Right ventricle myocardium superior (tissue), 1 donor: ENCODE results near the gene DOLPP1. TPM values are rescaled to one million over a fixed set of nuclear protein-coding genes. Genes with fewer than 3 reads are reported as not detected.
"Not testable (repeated sequence)": the region's sequence is repeated elsewhere in the genome, so short reads cannot be mapped to it uniquely, and the experiment has no call there.

ENCODE experiments used
- ATAC-seq: fragments of 200-7000 bp; cut with Tn5 transposase; one replicate; pipeline ENCODE4 v1.9.1; 2020; ENCODE audit warnings: mild to moderate bottlenecking; ENCODE audit not compliant: poor library complexity
- DNase-seq: peaks from one replicate; pipeline ENCODE4 v3.0.0-alpha.2; 2020
- intact Hi-C: fragments of 100-400 bp; cut with DNase I; formaldehyde crosslinking; loops from one replicate; pipeline ENCODE4 v1.11.2; 2022
- total RNA-seq: library from RNA; stranded (reverse); fragmentation: NEBNext Ultra II Directional; extraction: Animal tissue kit (Norgen Biotek cat#: 25700); gene quantifications from one replicate; pipeline ENCODE4 v1.2.1, GENCODE V29; 2021
- donor health status: DM: no; HTN: yes; CAD: no; lungs with severe emphysema.

Gene DOLPP1
- total RNA-seq, 1 donor from 2014 or later: 4.4 TPM

DNA sequence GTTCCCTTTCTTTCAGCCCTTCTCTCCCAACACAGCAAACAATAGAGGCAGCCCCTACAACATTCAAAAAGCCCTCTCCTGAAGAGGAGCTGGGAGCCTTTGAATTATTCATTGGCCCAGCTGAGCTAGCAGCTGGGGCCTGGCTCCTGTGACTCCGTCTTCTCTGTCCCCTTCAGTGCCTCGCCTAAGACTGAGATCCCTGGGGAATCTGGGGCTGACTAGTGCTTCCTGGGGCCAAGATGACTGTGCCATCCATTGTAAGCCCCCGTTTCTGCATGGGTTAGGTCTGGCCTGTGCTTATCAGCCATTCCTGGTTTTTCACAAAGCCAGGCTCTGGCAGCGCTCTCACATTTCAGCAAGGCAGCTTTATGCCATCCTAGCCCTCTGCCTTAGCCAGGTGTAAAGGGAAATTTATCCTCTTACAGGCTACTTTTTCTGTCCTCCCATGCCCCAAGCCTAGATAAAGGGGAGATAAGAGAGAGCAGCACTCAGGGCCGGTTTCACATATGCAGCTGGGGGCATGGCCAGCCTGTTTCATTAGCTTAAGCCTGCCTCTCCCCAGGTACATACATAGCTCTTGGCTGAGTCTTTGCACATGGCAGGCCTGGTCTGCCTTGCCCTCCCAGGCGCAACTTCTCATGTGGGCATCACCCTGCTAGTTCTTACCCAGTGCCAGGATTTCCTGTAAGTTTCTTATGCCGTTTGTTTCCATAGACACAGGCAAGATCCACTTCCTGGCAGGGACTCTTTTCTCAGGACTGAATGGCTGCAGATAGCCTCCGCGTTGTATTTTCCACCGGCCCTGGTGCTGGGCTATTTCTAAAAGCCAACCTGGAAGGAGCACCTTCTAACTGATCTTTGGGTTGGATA lies 46.1 kb downstream of the DOLPP1 start:
- intact Hi-C loops: loop anchor here (10.0 kb wide), 1 partner anchor 928 kb away; the partner anchor contains the start of gene GPR107
- ATAC-seq: no peak
- DNase-seq: no peak

DNA sequence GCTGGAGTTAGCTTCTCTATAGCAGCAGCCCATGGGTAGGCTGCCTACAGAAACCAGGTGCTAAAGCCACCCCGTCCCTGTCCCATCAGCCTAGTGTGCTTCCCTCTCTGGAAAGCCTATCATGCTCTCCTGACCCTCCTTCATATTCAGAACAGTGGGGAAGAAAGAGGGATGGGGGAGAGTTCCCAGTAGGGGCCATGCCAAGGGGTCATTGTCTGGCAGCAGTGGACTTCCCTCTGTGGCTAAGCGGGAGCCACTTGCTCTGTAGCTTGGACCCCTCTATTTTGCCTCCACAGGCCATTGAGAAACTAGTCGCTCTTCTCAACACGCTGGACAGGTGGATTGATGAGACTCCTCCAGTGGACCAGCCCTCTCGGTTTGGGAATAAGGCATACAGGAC lies 47.8 kb downstream of the DOLPP1 start:
- DNase-seq (no peak), ATAC-seq (no peak)
- intact Hi-C loops: loop anchor here (10.0 kb wide), 1 partner anchor 926 kb away; the partner anchor contains the start of gene GPR107

DNA sequence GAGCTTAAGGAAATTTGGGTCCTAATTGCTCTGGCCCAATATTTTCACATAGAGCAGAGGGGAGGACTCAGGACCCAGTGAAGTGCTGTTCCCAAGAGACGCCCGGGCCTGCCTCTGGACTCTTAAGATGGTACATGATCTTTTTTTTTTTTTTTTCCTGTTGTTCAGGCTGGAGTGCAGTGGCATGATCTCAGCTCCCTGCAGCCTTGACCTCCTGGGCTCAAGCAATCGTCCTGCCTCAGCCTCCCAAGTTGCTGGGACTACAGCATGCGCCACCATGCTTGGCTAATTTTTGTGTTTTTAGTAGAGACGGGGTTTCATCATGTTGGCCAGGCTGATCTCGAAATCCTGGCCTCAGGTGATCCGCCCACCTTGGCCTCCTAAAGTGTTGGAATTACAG lies 49.4 kb downstream of the DOLPP1 start:
- intact Hi-C loops: loop anchor here (5.0 kb wide), 1 partner anchor 657 kb away; no protein-coding TSS in a partner anchor
- not testable (repeated sequence) for ATAC-seq, DNase-seq

DNA sequence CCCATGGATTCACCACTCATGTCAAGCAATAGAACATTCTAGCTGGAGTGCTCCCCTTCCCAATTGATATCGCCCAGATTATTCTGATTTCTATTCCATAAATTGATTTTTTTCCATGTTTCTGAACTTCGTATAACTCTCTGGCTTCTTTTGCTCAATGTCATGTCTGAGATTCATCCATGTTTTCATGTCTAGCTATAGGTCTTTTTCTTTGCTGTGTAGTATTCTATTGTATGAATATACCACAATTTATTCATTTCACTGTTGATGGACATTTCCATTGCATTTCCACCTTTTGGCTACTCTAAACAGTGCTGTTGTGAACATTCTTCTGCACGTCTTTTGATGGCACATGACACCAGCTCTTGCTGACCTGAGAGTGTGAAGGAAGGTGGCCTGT lies 49.9 kb downstream of the DOLPP1 start:
- ATAC-seq: no peak
- intact Hi-C loops: loop anchor here (5.0 kb wide), 1 partner anchor 657 kb away; no protein-coding TSS in a partner anchor

DNA sequence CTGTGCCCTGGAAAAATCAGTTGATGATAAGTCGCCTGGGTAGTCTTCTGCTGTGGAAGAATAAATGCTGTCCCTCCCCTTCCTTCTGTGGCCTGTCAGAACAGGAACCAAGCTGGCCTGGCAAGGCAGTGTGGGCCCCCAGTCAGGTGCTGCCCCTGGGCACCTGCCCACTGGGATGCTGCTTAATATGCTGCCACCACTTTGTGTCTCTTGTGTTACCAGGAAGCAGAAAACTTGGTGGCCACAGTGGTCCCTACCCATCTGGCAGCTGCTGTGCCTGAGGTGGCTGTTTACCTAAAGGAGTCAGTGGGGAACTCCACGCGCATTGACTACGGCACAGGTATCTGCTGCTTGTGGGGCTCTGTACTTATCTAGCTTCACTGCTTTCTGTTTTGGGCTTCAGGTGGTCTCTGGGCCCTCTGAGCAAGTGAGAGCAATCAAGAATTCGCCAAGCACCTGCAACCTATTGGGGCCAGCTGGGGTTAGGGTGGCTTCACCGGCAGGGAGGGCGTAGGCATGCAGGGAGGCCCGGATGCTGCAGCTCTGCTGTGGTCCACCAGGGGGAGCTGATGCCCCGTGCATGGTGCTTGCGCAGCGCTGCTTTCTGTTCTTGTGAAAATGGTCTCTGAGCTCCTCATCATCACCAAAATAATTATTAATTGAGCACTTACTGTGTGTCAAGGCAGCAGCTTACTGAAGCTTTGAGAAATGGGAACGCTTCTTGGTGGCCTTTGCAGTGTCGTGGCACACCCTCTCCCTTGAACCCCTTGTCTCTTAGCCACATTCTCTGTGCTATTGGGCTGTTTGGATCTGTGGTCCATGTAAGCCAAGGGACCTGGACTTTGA lies 50.6 kb downstream of the DOLPP1 start:
- DNase-seq (peak; percentile 88), ATAC-seq (peak; percentile 92)
- intact Hi-C loops: loop anchor here (5.0 kb wide), 1 partner anchor 656 kb away; no protein-coding TSS in a partner anchor

More for the DNA sequence above, 49.9 kb downstream of the DOLPP1 start:
- no peak for DNase-seq

DNA sequence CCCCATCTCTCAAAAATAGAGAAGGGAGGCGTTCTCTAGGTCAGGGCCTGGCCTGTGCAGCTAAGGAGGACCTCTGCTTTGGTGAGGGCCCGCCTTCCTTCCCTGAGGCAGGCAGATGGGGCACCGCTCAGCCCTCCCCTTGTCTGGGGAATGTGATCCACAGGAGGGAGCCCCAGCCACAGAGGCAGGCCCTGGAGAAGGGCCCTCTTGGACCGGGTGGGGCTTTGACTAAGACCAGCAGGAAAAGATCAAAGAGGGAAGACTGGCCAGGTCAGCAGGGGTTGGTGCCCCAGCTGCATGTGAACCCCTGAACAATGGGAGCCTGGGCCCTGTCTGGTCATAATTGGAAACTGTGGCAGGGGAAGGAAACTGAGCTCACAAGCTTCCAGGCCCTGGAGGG lies 52.2 kb downstream of the DOLPP1 start:
- intact Hi-C loops: loop anchor here (5.0 kb wide), 1 partner anchor 654 kb away; no protein-coding TSS in a partner anchor
- DNase-seq: no peak

DNA sequence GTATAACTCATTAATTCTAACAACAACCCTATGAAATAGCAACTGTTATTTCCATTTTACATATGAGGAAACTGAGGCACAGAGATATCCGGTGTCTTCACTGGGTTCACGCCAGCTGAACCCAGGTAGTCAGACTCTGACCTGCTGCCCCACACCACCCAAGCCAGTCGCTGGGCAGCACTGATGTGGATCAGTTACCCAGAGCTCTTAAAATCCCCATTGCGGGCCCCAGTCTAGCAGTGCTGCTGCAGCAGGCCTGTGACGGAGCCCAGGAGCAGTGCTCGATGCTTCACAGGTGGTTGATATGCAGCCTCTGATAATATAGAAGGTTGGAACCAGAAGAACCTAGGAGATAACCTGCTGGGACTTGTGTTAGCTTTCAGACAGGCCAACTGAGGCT lies 54.6 kb downstream of the DOLPP1 start:
- intact Hi-C loops: loop anchor here (5.0 kb wide), 1 partner anchor 602 kb away; no protein-coding TSS in a partner anchor
- no peak for ATAC-seq

More for the DNA sequence above, 52.2 kb downstream of the DOLPP1 start:
- ATAC-seq: no peak

DNA sequence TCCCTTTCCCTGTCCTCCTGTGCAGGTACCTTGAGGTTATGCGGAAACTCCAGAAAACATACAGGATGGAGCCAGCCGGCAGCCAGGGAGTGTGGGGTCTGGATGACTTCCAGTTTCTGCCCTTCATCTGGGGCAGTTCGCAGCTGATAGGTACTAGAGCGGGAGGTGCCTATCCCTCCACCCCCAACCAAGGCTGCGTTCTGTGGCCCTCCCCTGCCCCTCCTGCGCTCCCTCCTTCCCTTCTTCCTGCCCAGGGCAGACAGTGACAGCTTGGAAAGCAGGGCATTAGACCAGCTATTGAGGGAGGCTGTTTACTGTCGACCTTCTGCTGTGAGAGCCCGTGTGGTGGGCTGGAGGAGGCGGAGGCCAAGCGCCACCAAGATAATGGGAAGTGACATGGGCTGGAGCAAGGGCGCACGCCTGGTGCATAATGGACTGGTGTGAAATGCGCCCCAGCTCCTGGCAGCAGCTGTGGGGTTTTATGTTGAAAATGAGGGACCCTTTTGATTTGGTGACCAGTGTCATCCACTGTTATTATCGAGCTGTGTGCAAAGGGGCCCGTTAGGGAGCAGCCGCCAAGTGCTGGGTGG lies 55.6 kb downstream of the DOLPP1 start:
- ATAC-seq: no peak
- intact Hi-C loops: loop anchor here (5.0 kb wide), 1 partner anchor 601 kb away; no protein-coding TSS in a partner anchor

More for the DNA sequence above, 54.6 kb downstream of the DOLPP1 start:
- no peak for DNase-seq

DNA sequence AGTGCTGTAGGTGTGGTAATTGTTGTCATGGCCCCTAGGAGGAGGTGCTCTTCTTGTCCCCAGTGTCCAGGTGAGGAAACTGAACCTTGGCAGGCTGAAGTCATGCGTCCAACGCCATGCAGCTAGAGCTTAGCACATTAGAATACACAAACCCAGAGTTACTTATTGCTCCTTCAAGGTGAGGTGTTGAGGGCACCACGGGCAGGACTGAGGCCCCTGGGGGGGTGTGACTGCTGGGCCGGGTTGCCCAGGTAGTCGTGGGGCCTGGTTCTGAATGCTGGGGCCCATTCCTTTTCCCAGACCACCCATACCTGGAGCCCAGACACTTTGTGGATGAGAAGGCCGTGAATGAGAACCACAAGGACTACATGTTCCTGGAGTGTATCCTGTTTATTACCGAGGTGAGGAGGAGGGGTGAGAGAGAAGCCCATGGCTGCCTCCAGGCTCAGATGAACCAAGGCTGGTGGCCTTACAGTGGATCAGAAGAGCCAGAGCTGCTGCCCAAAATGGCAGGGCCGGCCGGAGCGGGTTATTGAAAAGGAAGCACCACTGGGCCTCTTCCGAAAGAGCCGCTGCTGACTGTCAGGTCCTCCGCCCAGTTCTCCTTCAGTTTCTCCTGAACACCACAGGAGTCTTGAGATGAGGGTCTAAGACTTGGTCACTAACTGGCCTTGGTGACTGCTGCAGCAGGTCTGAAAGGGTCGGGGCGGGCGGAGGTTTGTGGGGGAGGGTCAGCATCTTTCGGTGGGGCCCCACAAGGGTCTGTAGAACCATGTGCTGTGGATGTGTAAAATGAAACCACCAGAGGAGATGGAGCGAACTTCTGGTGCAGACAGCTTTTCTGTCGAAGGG lies 56.6 kb downstream of the DOLPP1 start:
- DNase-seq (no peak), ATAC-seq (no peak)
- intact Hi-C loops: loop anchor here (2.0 to 5.0 kb wide), 2 partner anchors 471 to 600 kb away; no protein-coding TSS in a partner anchor

More for the DNA sequence above, 55.6 kb downstream of the DOLPP1 start:
- DNase-seq: no peak

DNA sequence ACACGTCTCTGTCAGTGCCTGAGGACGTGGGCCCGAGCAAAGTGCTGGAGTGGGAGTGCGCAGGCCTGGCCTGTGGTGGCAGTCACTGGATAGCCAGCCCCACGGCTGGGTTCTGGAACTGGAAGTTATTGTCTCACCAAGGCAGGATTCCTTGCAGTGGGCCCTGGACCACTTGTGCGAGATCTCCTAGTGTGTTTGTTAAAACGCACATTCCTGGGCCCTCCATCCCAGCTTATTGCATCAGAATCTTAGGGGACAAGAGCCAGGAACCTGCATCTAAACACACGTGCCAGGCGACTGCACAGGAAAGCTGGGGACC lies 57.2 kb downstream of the DOLPP1 start:
- DNase-seq (no peak), ATAC-seq (no peak)
- intact Hi-C loops: loop anchor here (2.0 to 5.0 kb wide), 2 partner anchors 471 to 599 kb away; no protein-coding TSS in a partner anchor

DNA sequence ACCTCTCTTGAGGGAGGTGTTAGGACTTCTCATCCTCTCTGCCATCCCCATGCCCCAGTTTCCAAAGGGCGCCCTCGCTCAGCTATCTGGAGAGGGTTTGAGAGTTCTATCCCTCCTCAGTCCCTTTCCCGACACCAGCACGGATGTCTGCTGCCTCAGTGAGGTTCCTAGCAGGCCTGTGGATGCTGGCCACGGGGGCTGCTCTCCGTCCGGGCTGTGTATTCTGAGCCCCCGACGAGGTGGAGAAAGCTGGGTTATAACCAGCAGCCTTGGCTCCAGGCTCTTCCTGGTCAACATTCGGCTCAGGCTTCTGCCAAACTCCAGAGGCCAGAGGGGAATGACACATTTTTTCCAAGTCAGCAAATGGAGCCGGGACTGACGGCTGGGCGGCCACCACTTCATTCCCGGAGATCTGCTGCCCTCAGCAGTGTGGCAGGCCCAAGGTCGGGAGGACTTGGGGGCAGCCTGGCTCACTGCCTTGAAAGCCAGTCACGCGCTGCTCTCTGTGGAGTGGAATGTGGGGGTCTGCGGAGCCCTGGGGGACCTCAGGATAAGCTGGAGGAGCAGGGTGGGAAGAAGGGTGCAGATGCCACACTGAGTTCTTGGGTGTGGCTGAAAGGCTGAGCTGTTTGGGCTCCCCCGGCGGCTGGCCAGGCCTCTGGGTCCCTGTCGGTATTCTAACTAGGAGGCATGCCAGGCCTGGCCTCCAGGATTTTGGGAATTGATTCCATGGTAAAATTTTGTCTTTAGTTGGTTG lies 57.7 kb downstream of the DOLPP1 start:
- peak; percentile 78 for DNase-seq
- intact Hi-C loops: loop anchor here (2.0 to 5.0 kb wide), 2 partner anchors 470 to 599 kb away; no protein-coding TSS in a partner anchor
- ATAC-seq: peak; percentile 16

DNA sequence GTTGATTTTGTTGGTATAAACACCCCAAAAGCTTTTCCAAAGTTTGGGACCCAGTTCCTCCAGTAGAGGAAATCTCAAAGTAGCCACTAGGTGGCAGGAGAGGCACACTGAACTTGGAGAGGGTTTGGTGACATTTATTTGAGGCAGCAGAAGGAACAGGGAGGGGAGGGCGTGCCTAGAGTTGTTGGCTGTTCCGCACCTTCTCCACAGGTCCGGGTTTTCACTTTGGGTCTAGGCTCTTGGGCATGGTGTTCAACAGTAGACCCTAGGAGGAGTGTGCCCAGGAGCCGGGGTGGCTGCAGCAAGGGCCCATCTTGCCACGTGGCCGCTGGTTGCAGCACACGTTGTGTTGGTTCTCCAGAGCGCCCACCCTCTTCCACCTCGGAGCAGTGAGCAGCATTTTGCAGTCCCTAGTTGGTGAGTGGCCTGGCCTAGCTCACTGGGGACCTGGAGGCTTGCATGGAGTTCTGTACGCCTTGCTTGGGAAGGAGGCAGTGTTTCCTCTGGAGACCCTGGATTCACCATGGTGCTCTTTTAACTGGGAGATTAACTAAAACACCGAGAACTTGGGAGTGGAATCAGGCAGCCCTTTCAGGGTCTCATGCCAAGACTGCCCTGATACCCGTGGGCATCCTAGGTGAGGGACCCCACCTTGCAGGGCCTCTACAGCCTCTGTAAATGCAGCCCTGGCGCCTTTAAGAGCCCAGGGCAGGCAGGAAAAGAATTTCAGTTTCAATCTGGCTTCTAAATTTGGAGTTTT lies 58.5 kb downstream of the DOLPP1 start:
- intact Hi-C loops: loop anchor here (2.0 to 5.0 kb wide), 2 partner anchors 469 to 598 kb away; no protein-coding TSS in a partner anchor
- DNase-seq: peak; percentile 80
- ATAC-seq: peak; percentile 69

DNA sequence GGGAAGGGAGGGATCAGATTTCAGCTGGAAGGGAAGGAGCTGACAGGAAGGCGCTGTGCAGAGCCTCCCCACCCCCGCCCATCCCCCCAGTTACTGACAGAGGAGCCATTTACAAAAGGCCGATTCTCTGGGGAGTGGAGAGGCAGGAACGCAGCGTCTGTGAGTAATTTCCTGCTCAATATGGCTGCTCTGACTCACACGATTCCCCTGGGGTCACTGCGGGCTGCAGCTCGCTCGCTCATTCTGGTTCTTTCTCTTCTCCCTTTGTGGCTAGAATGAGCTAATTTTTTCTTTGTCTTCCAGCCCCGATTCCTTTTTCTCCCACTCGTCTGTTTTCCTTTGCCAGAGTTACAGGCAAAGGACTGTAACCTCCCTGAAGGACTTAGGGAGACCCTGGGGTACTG lies 59.1 kb downstream of the DOLPP1 start:
- intact Hi-C loops: loop anchor here (2.0 to 5.0 kb wide), 2 partner anchors 469 to 597 kb away; no protein-coding TSS in a partner anchor
- DNase-seq (peak; percentile 93), ATAC-seq (peak; percentile 81)
